ENCODE data around the gene HOXC9.

HOXC9 gene

GRCh38 chr12:54016478-54016964, 16.6 kb downstream of the HOXC9 start:
- DNase-seq, result no peak

GRCh38 chr12:54017027-54017788, 17.2 kb downstream of the HOXC9 start:
- DNase-seq, result no peak

- peak; percentile 37 for DNase-seq
These were observed 18.0 kb downstream of the HOXC9 start for GRCh38 chr12:54017878-54018467.

GRCh38 chr12:54018468-54018984, 18.6 kb downstream of the HOXC9 start:
- no peak for DNase-seq

- no peak for DNase-seq
These were observed 19.3 kb downstream of the HOXC9 start for GRCh38 chr12:54019091-54019811.

GRCh38 chr12:54019924-54020590, 20.1 kb downstream of the HOXC9 start:
- no peak for DNase-seq

- no peak for DNase-seq
These were observed 20.8 kb downstream of the HOXC9 start for GRCh38 chr12:54020591-54021405.

- no peak for DNase-seq
These were observed 21.6 kb downstream of the HOXC9 start for GRCh38 chr12:54021432-54022013.

- no peak for DNase-seq
These were observed 23.3 kb downstream of the HOXC9 start for GRCh38 chr12:54022960-54023884.

- DNase-seq, result no peak
These were observed 24.2 kb downstream of the HOXC9 start for GRCh38 chr12:54024127-54024526.

- DNase-seq, result no peak
These were observed 24.8 kb downstream of the HOXC9 start for GRCh38 chr12:54024581-54025305.

GRCh38 chr12:54025499-54026405, 25.8 kb downstream of the HOXC9 start:
- DNase-seq, result no peak

- DNase-seq, result no peak
These were observed 26.9 kb downstream of the HOXC9 start for GRCh38 chr12:54026640-54027441.

- DNase-seq, result no peak
These were observed 27.5 kb downstream of the HOXC9 start for GRCh38 chr12:54027442-54027786.

GRCh38 chr12:54028314-54029201, 28.6 kb downstream of the HOXC9 start, which contains the start of gene HOXC6:
HOXC6 (plus strand) TSS chr12:54028440; CDS start chr12:54028522, 82 bp downstream.
- no peak for DNase-seq

- no peak for DNase-seq
These were observed 29.8 kb downstream of the HOXC9 start for GRCh38 chr12:54029529-54030441.
